ENCODE data around the gene KRT13. TPM values are rescaled to one million over a fixed set of nuclear protein-coding genes. Genes with fewer than 3 reads are reported as not detected.

KRT13 gene
- total and polyA plus RNA-seq, 2 of the 4 experiments (the other 2 are of a cell fraction), result 0.18 to 0.56 TPM

DNA sequence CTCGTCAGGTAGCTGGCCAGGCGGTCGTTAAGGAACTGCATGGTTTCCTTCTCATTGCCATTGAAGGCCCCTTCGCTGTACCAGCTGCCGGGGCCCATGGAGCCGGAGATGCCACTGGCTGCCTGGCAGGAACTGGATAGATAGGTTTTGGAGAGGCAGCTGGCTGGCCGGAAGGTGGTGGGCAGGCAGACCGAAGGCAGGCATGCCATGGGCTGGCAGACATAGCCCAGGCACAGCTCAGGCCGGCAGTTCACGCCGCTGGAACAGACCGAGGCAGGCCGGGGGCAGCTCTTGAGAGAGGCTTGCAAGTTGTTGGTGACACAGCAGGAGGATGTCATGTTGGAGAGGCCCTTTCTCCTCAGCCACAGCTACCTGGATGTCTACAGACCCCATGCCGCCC is 38.4 kb downstream of the KRT13 start, which contains the start of gene KRT32:
Gene KRT32, minus strand, starts transcription at position 399 of the 400 bp plus-strand sequence. Its CDS starts 61 bp downstream, at position 338.
- Histone ChIP-seq H3K9me3 (ENCODE audit: control insufficient read depth, insufficient read depth, low read length) (peaks cover 16% of the 10 kb centered on the region), H4K20me1 (ENCODE audit: insufficient read depth, low read length) (no peaks in the 10 kb centered on the region; the same call in 1 of the 2 replicates), H3K79me1 (ENCODE audit: low read depth in 1 of 2, low read length in 2 of 2) (no peaks in the 10 kb centered on the region), H3K18ac (ENCODE audit: low read depth, low read length) (no peak within 1 kb of the TSS; the same call in 1 of the 2 replicates), H3K14ac (replicated peaks; ENCODE audit: low read depth, low read length) (no peak within 1 kb of the TSS), H3K23ac (ENCODE audit: low read depth, low read length) (no peak within 1 kb of the TSS), H2BK120ac (ENCODE audit: low read depth, low read length) (no peak within 1 kb of the TSS), H2BK20ac (ENCODE audit: low read depth, low read length) (no peak within 1 kb of the TSS), H3K9ac (ENCODE audit: low read depth, low read length) (no peak within 1 kb of the TSS), H3K9me1 (ENCODE audit: insufficient read depth, low read length) (no peaks in the 10 kb centered on the region), H3K4me3 (ENCODE audit: insufficient read depth, low read depth, low read length) (no peak within 1 kb of the TSS), H4K91ac (ENCODE audit: insufficient read depth, low read depth, low read length) (no peak within 1 kb of the TSS), H4K5ac (ENCODE audit: low read depth, low read length) (no peak within 1 kb of the TSS), H3K36me3 (ENCODE audit: control insufficient read depth, insufficient read depth, low read length) (no peaks in the 10 kb centered on the region), H3K56ac (ENCODE audit: extremely low read depth, insufficient read depth, low read length) (no peak within 1 kb of the TSS), H3K27me3 (ENCODE audit: control insufficient read depth, insufficient read depth, low read length) (peaks cover 24% of the 10 kb centered on the region), H2BK5ac (ENCODE audit: low read depth, low read length, poor library complexity, severe bottlenecking) (no peak within 1 kb of the TSS), H3K4me2 (ENCODE audit: low read depth, low read length) (no peak within 1 kb of the TSS), H3K4me1 (ENCODE audit: control insufficient read depth, insufficient read depth, low read length) (peaks cover 8% of the 10 kb centered on the region), H2AK5ac (ENCODE audit: low read depth, low read length) (0 out of 2 replicates have a peak within 1 kb of the TSS, but pooled peaks have one; percentile 1), H4K8ac (ENCODE audit: low read depth in 2 of 2, low read length in 2 of 2) (no peak within 1 kb of the TSS), H3K27ac (ENCODE audit: insufficient read depth, low read length) (no peak within 1 kb of the TSS), H3K4ac (ENCODE audit: low read depth, low read length) (no peak within 1 kb of the TSS), H2AFZ (replicated peaks; ENCODE audit: low read length, poor library complexity) (no peak within 1 kb of the TSS), H2BK15ac (ENCODE audit: low read depth, low read length) (no peak within 1 kb of the TSS), H2AK9ac (replicated peaks; ENCODE audit: low read depth, low read length, poor library complexity) (no peak within 1 kb of the TSS)
- WGBS, 2 experiments (ENCODE audit: extremely low coverage in 2 of 2, insufficient read length in 1 of 2), result 100% methylated on average over 1 of the region's 14 CpGs; no CpG with 5 or more reads in 1 of the 2 experiments
- ATAC-seq (ENCODE audit: low read depth) (no peak), DNase-seq (no peak)
- in situ Hi-C loops (cut with MboI; ENCODE audit: low sequenced_read_pairs) (no loop called here), intact Hi-C loops (cut with micrococcal nuclease) (no loop called here), dilution Hi-C loops (cut with HindIII; ENCODE audit: low sequenced_read_pairs, unreplicated experiment) (no loop called here)
- TF ChIP-seq, protein P1, sequence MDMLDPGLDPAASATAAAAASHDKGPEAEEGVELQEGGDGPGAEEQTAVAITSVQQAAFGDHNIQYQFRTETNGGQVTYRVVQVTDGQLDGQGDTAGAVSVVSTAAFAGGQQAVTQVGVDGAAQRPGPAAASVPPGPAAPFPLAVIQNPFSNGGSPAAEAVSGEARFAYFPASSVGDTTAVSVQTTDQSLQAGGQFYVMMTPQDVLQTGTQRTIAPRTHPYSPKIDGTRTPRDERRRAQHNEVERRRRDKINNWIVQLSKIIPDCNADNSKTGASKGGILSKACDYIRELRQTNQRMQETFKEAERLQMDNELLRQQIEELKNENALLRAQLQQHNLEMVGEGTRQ (IDR thresholded peaks at IDR 0.05; ENCODE audit: low read depth, low read length), result no peak
- TF ChIP-seq SMC3 (IDR thresholded peaks at IDR 0.05; ENCODE audit: low read depth, low read length) (no peak), RCOR1 (IDR thresholded peaks at IDR 0.05; ENCODE audit: insufficient replicate concordance, low read length) (no peak), NFE2L2 (IDR thresholded peaks at IDR 0.05; ENCODE audit: low read depth, low read length) (no peak), MAZ (IDR thresholded peaks at IDR 0.05; ENCODE audit: borderline replicate concordance, low read depth, low read length) (no peak), MXI1 (IDR thresholded peaks at IDR 0.05; ENCODE audit: borderline replicate concordance, low read depth, low read length) (no peak), CHD1 (IDR thresholded peaks at IDR 0.05; ENCODE audit: low read depth, low read length) (no peak), MAFK (IDR thresholded peaks at IDR 0.05; ENCODE audit: low read depth, low read length) (no peak), BHLHE40 (IDR thresholded peaks at IDR 0.05; ENCODE audit: low read depth, low read length) (no peak), FOS (IDR thresholded peaks at IDR 0.05; ENCODE audit: low read depth, low read length) (no peak), CEBPB (IDR thresholded peaks at IDR 0.05; ENCODE audit: low read depth, low read length) (no peak), POLR2A (IDR thresholded peaks at IDR 0.05; ENCODE audit: low read depth, low read length) (no peak), RAD21 (IDR thresholded peaks at IDR 0.05; ENCODE audit: low read length) (no peak), RFX5 (IDR thresholded peaks at IDR 0.05; ENCODE audit: low read depth, low read length) (no peak)
- TF ChIP-seq, protein P2, sequence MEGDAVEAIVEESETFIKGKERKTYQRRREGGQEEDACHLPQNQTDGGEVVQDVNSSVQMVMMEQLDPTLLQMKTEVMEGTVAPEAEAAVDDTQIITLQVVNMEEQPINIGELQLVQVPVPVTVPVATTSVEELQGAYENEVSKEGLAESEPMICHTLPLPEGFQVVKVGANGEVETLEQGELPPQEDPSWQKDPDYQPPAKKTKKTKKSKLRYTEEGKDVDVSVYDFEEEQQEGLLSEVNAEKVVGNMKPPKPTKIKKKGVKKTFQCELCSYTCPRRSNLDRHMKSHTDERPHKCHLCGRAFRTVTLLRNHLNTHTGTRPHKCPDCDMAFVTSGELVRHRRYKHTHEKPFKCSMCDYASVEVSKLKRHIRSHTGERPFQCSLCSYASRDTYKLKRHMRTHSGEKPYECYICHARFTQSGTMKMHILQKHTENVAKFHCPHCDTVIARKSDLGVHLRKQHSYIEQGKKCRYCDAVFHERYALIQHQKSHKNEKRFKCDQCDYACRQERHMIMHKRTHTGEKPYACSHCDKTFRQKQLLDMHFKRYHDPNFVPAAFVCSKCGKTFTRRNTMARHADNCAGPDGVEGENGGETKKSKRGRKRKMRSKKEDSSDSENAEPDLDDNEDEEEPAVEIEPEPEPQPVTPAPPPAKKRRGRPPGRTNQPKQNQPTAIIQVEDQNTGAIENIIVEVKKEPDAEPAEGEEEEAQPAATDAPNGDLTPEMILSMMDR (conservative IDR thresholded peaks at IDR 0.05; ENCODE audit: low read depth, low read length), result no peak
- TF ChIP-seq, protein P3, sequence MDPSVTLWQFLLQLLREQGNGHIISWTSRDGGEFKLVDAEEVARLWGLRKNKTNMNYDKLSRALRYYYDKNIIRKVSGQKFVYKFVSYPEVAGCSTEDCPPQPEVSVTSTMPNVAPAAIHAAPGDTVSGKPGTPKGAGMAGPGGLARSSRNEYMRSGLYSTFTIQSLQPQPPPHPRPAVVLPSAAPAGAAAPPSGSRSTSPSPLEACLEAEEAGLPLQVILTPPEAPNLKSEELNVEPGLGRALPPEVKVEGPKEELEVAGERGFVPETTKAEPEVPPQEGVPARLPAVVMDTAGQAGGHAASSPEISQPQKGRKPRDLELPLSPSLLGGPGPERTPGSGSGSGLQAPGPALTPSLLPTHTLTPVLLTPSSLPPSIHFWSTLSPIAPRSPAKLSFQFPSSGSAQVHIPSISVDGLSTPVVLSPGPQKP (IDR thresholded peaks at IDR 0.05; ENCODE audit: borderline replicate concordance, low read depth, low read length), result no peak
- ChIA-PET POLR2A (ENCODE audit: unreplicated experiment) (no interaction called here), CTCF (no interaction called here)
- BruUV-seq (replicated peaks), result no TSS peak

Measured in IMR-90 (cell line).